Measurements from ENCODE around the gene CLDN1.
A peak's percentile ranks its signal among the peaks of the same experiment; 100 is the strongest.

CLDN1 gene

DNA sequence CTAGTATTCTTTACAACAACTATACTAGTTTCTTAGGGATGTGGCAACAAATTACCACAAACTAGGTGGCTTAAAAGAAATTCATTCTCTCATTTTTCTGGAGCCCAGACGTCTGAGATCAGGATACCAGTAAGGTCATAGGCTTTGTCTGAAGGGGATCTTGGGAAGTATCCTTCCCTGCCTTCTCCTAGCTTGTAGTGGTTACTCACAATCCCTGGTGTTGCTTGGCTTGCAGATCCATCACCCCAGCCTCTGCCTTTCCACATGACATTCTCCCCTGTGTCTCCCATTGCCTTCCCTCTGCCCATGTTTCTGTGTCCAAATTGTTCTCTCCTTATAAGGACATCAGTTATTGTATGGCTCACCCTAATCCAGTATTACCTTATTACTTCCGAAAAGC, 24.3 kb upstream of the CLDN1 start:
- no peak for DNase-seq (ENCODE audit: extremely low read depth, low read depth)
- no peak overlapping the region for H3K4me3 ChIP-seq (replicated peaks; ENCODE audit: low read depth, low read length)
- TF ChIP-seq, protein P1, sequence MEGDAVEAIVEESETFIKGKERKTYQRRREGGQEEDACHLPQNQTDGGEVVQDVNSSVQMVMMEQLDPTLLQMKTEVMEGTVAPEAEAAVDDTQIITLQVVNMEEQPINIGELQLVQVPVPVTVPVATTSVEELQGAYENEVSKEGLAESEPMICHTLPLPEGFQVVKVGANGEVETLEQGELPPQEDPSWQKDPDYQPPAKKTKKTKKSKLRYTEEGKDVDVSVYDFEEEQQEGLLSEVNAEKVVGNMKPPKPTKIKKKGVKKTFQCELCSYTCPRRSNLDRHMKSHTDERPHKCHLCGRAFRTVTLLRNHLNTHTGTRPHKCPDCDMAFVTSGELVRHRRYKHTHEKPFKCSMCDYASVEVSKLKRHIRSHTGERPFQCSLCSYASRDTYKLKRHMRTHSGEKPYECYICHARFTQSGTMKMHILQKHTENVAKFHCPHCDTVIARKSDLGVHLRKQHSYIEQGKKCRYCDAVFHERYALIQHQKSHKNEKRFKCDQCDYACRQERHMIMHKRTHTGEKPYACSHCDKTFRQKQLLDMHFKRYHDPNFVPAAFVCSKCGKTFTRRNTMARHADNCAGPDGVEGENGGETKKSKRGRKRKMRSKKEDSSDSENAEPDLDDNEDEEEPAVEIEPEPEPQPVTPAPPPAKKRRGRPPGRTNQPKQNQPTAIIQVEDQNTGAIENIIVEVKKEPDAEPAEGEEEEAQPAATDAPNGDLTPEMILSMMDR (IDR thresholded peaks at IDR 0.05; ENCODE audit: low read depth, low read length, missing control alignments): no peak

DNA sequence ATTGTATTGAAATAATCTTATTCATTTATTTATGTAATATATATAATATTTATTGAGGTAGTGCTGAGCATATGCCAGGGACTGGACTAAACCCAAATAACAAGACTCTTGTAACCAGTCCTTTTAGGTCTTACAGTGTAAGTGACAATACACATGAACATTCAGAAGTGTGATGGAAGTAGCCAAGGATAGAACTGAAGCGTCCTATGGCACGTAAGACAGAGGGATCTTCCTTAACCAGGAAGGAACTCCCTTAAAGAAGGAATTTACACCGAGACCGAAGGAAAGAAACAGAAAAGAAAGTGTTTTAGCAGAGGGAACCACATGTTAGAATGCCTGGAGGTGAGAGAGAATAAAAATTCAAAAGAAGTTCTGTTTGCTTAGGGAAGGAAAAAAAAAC, 23.6 kb upstream of the CLDN1 start:
- DNase-seq (ENCODE audit: extremely low read depth, low read depth): no peak
- no peak overlapping the region for H3K4me3 ChIP-seq (replicated peaks; ENCODE audit: low read depth, low read length)
- TF ChIP-seq, protein P1 (IDR thresholded peaks at IDR 0.05; ENCODE audit: low read depth, low read length, missing control alignments): no peak

DNA sequence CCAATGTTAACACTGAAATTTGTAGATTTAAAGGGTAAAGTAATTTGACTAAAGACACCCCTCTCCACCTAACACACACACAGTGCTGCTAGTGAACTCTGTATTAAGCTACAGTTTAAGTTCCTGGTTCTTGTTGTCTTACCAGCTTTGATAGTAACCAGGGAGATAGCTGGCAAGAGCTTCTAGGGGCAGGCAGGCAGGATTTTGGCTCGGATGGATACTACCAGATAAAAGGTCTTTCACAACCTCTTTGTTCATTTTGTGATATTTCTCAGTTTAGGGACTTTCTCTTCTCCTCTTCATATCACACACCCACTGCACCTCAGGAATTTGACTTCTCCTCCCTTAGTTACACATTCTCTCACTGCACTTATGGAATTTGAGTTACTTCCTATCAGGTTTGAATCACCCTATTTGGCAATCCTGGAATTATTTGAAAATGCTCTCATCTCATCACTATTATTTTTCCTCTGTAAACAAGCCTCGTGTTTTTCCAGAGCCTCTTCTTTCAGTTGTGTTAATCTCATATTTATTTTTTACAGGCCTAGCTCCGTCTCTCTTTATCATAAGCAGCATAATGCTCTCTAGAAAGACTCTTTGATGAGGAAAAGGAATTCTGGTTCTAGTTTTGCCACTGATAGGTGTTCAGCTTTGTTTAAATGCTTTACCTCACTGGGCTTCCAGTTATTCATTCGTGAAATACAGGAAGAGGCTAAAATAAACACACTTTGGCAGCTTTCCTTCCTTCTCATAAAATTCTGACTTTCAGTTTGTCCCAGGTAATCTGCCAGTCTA, 23.0 kb upstream of the CLDN1 start:
- TF ChIP-seq, protein P1 (IDR thresholded peaks at IDR 0.05; ENCODE audit: low read depth, low read length, missing control alignments): no peak
- DNase-seq (ENCODE audit: extremely low read depth, low read depth): no peak
- H3K4me3 ChIP-seq (replicated peaks; ENCODE audit: low read depth, low read length): no peak overlapping the region; the same call in 1 of the 2 replicates

- no peak for DNase-seq (ENCODE audit: extremely low read depth, low read depth)
- TF ChIP-seq, protein P1 (IDR thresholded peaks at IDR 0.05; ENCODE audit: low read depth, low read length, missing control alignments): no peak
- H3K4me3 ChIP-seq (replicated peaks; ENCODE audit: low read depth, low read length): no peak overlapping the region
These were observed 17.8 kb upstream of the CLDN1 start for GRCh38 chr3:190340071-190340470.

GRCh38 chr3:190339130-190339529, 16.9 kb upstream of the CLDN1 start:
- no peak for DNase-seq (ENCODE audit: extremely low read depth, low read depth)
- TF ChIP-seq, protein P1 (IDR thresholded peaks at IDR 0.05; ENCODE audit: low read depth, low read length, missing control alignments): peak; percentile 20
- no peak overlapping the region for H3K4me3 ChIP-seq (replicated peaks; ENCODE audit: low read depth, low read length)

GRCh38 chr3:190338717-190339116, 16.5 kb upstream of the CLDN1 start:
- TF ChIP-seq, protein P1 (IDR thresholded peaks at IDR 0.05; ENCODE audit: low read depth, low read length, missing control alignments): no peak
- DNase-seq (ENCODE audit: extremely low read depth, low read depth): no peak
- no peak overlapping the region for H3K4me3 ChIP-seq (replicated peaks; ENCODE audit: low read depth, low read length)
